SK-N-MC (cell line): Measurements from ENCODE around the gene HIKESHI.

Experiments
- EZH2 ChIP-seq: fragments of 200-600 bp; sonication (generic); IDR thresholded peaks from one replicate; pipeline ENCODE4 v1.6.1; 2017; ENCODE audit warnings: antibody characterized with exemption
- FOXP2 ChIP-seq: optimal IDR thresholded peaks from 2 replicates; pipeline ENCODE3; 2011; ENCODE audit warnings: mild to moderate bottlenecking, moderate library complexity; ENCODE audit not compliant: insufficient read depth; ENCODE audit errors: extremely low read length, control extremely low read depth
- POLR2AphosphoS5 ChIP-seq: IDR thresholded peaks from 2 replicates; pipeline ENCODE4 v1.6.1; 2012; ENCODE audit warnings: mild to moderate bottlenecking, low read depth, low read length, borderline replicate concordance

GRCh38 chr11:86313793-86314192 lies 11.8 kb downstream of the HIKESHI start:
- TF ChIP-seq POLR2AphosphoS5 (no peak), EZH2 (no peak), FOXP2 (no peak)
